Kidney (tissue), 14 donors: Measurements from ENCODE around the gene DEFB132. TPM values are rescaled to one million over a fixed set of nuclear protein-coding genes. Genes with fewer than 3 reads are reported as not detected.

Source experiments
- DNase-seq, 5 donors: peaks; one replicate each; pipeline ENCODE4 v3.0.0-alpha.2; 2013 to 2020
- FAIRE-seq: peaks from 2 replicates; lab custom pipeline; 2012; peaks lifted over from hg19 to GRCh38; lab: Jason Lieb, UNC
- H3K27ac ChIP-seq, 2 donors: one replicate each; pipeline ENCODE4 v1.7.0; 2013; ENCODE audit warnings: low read depth in 2 of 2, low read length in 2 of 2, inconsistent platforms in 1 of 2
- H3K27me3 ChIP-seq: one replicate; pipeline ENCODE4 v1.7.1; 2013; ENCODE audit warnings: low read length, inconsistent platforms; ENCODE audit not compliant: control insufficient read depth, insufficient read depth
- H3K36me3 ChIP-seq, 3 donors: one replicate each; pipeline versions ENCODE4 v1.7.0 to v1.7.1; 2013; ENCODE audit warnings: low read length in 3 of 3, control low read depth in 1 of 3, inconsistent platforms in 1 of 3; ENCODE audit not compliant: insufficient read depth in 3 of 3, control insufficient read depth in 2 of 3
- H3K4me1 ChIP-seq, 3 donors: one replicate each; pipeline versions ENCODE4 v1.7.0 to v1.7.1; 2013; ENCODE audit warnings: low read length in 3 of 3, inconsistent platforms in 1 of 3, low read depth in 1 of 3; ENCODE audit not compliant: control insufficient read depth in 2 of 3, insufficient read depth in 2 of 3
- H3K4me3 ChIP-seq, 3 donors: one replicate each; pipeline versions ENCODE4 v1.7.0 to v1.8.1; 2013; ENCODE audit warnings: low read length in 3 of 3, control low read depth in 1 of 3, inconsistent platforms in 1 of 3
- H3K9ac ChIP-seq, 3 donors: one replicate each; pipeline versions ENCODE4 v1.7.0 to v1.7.1; 2013; ENCODE audit warnings: low read length in 3 of 3, control low read depth in 1 of 3, inconsistent platforms in 1 of 3
- H3K9me3 ChIP-seq, 3 donors: one replicate each; pipeline versions ENCODE4 v1.7.0 to v1.7.1; 2013; ENCODE audit warnings: low read length in 3 of 3, control low read depth in 1 of 3, inconsistent platforms in 1 of 3; ENCODE audit not compliant: control insufficient read depth in 2 of 3, insufficient read depth in 1 of 3
- CTCF ChIP-seq: IDR thresholded peaks from 3 replicates; pipeline ENCODE4 v1.5.1; 2012; ENCODE audit warnings: mild to moderate bottlenecking, moderate library complexity, borderline replicate concordance; ENCODE audit not compliant: insufficient read depth; ENCODE audit errors: extremely low read depth
- intact Hi-C: fragments of 100-400 bp; cut with DNase I; formaldehyde crosslinking; loops from one replicate; pipeline ENCODE4 v1.11.1; 2022
- polyA plus RNA-seq: library from polyadenylated mRNA; stranded (reverse); fragments of 350-450 nt; fragmentation: Illumina TruSeq; extraction: RNeasy Lipid Tissue Mini Kit (QIAGEN cat#74804); gene quantifications from one replicate; pipeline ENCODE4 v1.2.3, GENCODE V29; 2014; ENCODE audit warnings: low read depth, low replicate concordance; ENCODE audit not compliant: insufficient read depth
- total RNA-seq: library from RNA; stranded (reverse); fragmentation: NEBNext Ultra II Directional; extraction: Animal tissue kit (Norgen Biotek cat#: 25700); gene quantifications from one replicate; pipeline ENCODE4 v1.2.1, GENCODE V29; 2021
- donor health status: control.
- donor health status: control.
- donor health status: control.
- donor health status: control.
- donor health status: control.
- donor health status: DM: yes; HTN: yes; CAD: no.
- donor health status: Normal renal cell carcinoma (clear cell type).

The DEFB132 gene
- total and polyA plus RNA-seq, 2 donors from 2014 or later = 0.24 TPM; not detected in 1

- no peak for FAIRE-seq
- intact Hi-C loops = no loop called here
- Histone ChIP-seq H3K27ac (no peak overlapping the region), H3K36me3 (peaks cover 0 to 3% (median 0%) of the 10 kb centered on the region in 3 donors), H3K4me3 (no peak overlapping the region), H3K27me3 (no peaks in the 10 kb centered on the region), H3K4me1 (peaks cover 7 to 25% (median 22%) of the 10 kb centered on the region in 3 donors), H3K9ac (no peak overlapping the region), H3K9me3 (no peaks in the 10 kb centered on the region)
- DNase-seq = no peak
- no peak for TF ChIP-seq CTCF
Measured at GRCh38 chr20:301886-302848, 44.6 kb downstream of the DEFB132 start.

- H3K27me3 ChIP-seq = no peaks in the 10 kb centered on the region
- no peak overlapping the region for H3K4me3 ChIP-seq
- no peak for FAIRE-seq
- peaks cover 9 to 19% (median 11%) of the 10 kb centered on the region in 3 donors for H3K4me1 ChIP-seq
- intact Hi-C loops = no loop called here
- no peak for TF ChIP-seq CTCF
- no peaks in the 10 kb centered on the region for H3K9me3 ChIP-seq
- DNase-seq = peak in 1 of 5 donors; percentile 26
- no peaks in the 10 kb centered on the region for H3K36me3 ChIP-seq
- no peak overlapping the region for H3K9ac ChIP-seq
- no peak overlapping the region for H3K27ac ChIP-seq
Measured at GRCh38 chr20:305745-306144, 48.2 kb downstream of the DEFB132 start.

GRCh38 chr20:308427-309038 lies 51.0 kb downstream of the DEFB132 start:
- Histone ChIP-seq H3K36me3 (no peaks in the 10 kb centered on the region), H3K4me3 (no peak overlapping the region), H3K9me3 (no peaks in the 10 kb centered on the region), H3K4me1 (peaks cover 3 to 10% (median 8%) of the 10 kb centered on the region in 3 donors), H3K27me3 (no peaks in the 10 kb centered on the region), H3K9ac (no peak overlapping the region), H3K27ac (no peak overlapping the region)
- TF ChIP-seq CTCF = no peak
- FAIRE-seq (no peak), DNase-seq (no peak)
- intact Hi-C loops = no loop called here
